Small intestine (tissue), 7 donors: ENCODE data around the gene GAL3ST2. TPM values are rescaled to one million over a fixed set of nuclear protein-coding genes. Genes with fewer than 3 reads are reported as not detected.
"Not testable (repeated sequence)": the region's sequence is repeated elsewhere in the genome, so short reads cannot be mapped to it uniquely, and the experiment has no call there.

Source experiments
- DNase-seq, 2 donors: peaks; one replicate each; pipeline versions ENCODE4 v3.0.0 to v3.0.0-alpha.2; 2013
- FAIRE-seq: peaks from 2 replicates; lab custom pipeline; 2012; peaks lifted over from hg19 to GRCh38; lab: Jason Lieb, UNC
- H3K27ac ChIP-seq, 3 donors: one replicate each; pipeline ENCODE4 v1.5.1; 2013; ENCODE audit warnings: low read length in 2 of 3, mild to moderate bottlenecking in 2 of 3, control low read depth in 1 of 3, inconsistent platforms in 1 of 3, low read depth in 1 of 3, moderate library complexity in 1 of 3
- H3K27me3 ChIP-seq, 3 donors: one replicate each; pipeline ENCODE4 v1.6.1; 2013; ENCODE audit warnings: low read length in 3 of 3, inconsistent platforms in 1 of 3; ENCODE audit not compliant: control insufficient read depth in 3 of 3, insufficient read depth in 3 of 3
- H3K36me3 ChIP-seq, 3 donors: one replicate each; pipeline ENCODE4 v1.6.1; 2013; ENCODE audit warnings: low read length in 3 of 3, inconsistent platforms in 1 of 3, low read depth in 1 of 3, mild to moderate bottlenecking in 1 of 3, moderate library complexity in 1 of 3; ENCODE audit not compliant: control insufficient read depth in 3 of 3, insufficient read depth in 2 of 3
- H3K4me1 ChIP-seq, 3 donors: one replicate each; pipeline ENCODE4 v1.6.1; 2013; ENCODE audit warnings: low read length in 2 of 3, inconsistent platforms in 1 of 3, low read depth in 1 of 3, mild to moderate bottlenecking in 1 of 3, moderate library complexity in 1 of 3; ENCODE audit not compliant: control insufficient read depth in 3 of 3, insufficient read depth in 2 of 3
- H3K4me3 ChIP-seq, 3 donors: one replicate each; pipeline ENCODE4 v1.5.1; 2013; ENCODE audit warnings: low read length in 3 of 3, control low read depth in 1 of 3, inconsistent platforms in 1 of 3, low read depth in 1 of 3, mild to moderate bottlenecking in 1 of 3, moderate library complexity in 1 of 3
- H3K9me3 ChIP-seq, 2 donors: one replicate each; pipeline ENCODE4 v1.6.1; 2013; ENCODE audit warnings: low read depth in 1 of 2, low read length in 1 of 2; ENCODE audit not compliant: control insufficient read depth in 2 of 2, insufficient read depth in 1 of 2
- WGBS, 3 donors: extraction: QIAGEN DNeasy Blood & Tissue Kit; methylation state at CpG; one replicate each; pipeline ENCODE4 v1.1.7; 2013; 5-methylcytosine and 5-hydroxymethylcytosine counted together
- polyA plus RNA-seq, 4 donors: library from polyadenylated mRNA; stranded (reverse) in 3 of 4; unstranded in 1 of 4; fragments of 200-250 nt in 3 of 4; fragments of 120-200 nt in 1 of 4; gene quantifications; one replicate each; pipeline versions ENCODE4 v1.2.1 to v1.2.3, GENCODE V29; 2013
- donor health status: healthy with polysubstance abuse.
- donor health status: control.
- donor health status: control.
- donor health status: Bipolar disorder and iron deficiency.
- donor health status: healthy.

GAL3ST2 gene
- polyA plus RNA-seq, 4 donors: 0.03 to 0.04 TPM; not detected in 2

- not testable (repeated sequence) for H3K27me3 ChIP-seq, H3K4me1 ChIP-seq, H3K4me3 ChIP-seq, DNase-seq, H3K9me3 ChIP-seq, H3K27ac ChIP-seq, FAIRE-seq
- H3K36me3 ChIP-seq: peaks cover 0 to 68% (median 3%) of the 10 kb centered on the region in 3 donors
- 95 to 98% (median 98%) methylated on average over 5 to 15 of the region's 15 CpGs for WGBS, 3 donors
Observed at GRCh38 chr2:241743008-241743407, 33.6 kb upstream of the GAL3ST2 start.

- FAIRE-seq: no peak
- Histone ChIP-seq H3K27ac (no peak overlapping the region), H3K27me3 (no peaks in the 10 kb centered on the region), H3K36me3 (peaks cover 0 to 67% (median 3%) of the 10 kb centered on the region in 3 donors), H3K9me3 (peaks cover 0 to 9% of the 10 kb centered on the region in 2 donors), H3K4me1 (no peaks in the 10 kb centered on the region), H3K4me3 (no peak overlapping the region)
- DNase-seq: no peak
- 93 to 97% (median 93%) methylated on average over 13 to 16 of the region's 16 CpGs for WGBS, 3 donors
Observed at GRCh38 chr2:241743620-241744019, 33.0 kb upstream of the GAL3ST2 start.

GRCh38 chr2:241744028-241744754, 32.4 kb upstream of the GAL3ST2 start:
- no peak for DNase-seq
- Histone ChIP-seq H3K4me3 (no peak overlapping the region), H3K4me1 (no peaks in the 10 kb centered on the region), H3K27ac (no peak overlapping the region), H3K27me3 (no peaks in the 10 kb centered on the region), H3K36me3 (peaks cover 0 to 67% (median 3%) of the 10 kb centered on the region in 3 donors), H3K9me3 (peaks cover 0 to 9% of the 10 kb centered on the region in 2 donors)
- 91 to 95% (median 93%) methylated on average over 24 of the region's 24 CpGs for WGBS, 3 donors
- no peak for FAIRE-seq

GRCh38 chr2:241745276-241745675, 31.3 kb upstream of the GAL3ST2 start:
- peaks cover 0 to 69% (median 3%) of the 10 kb centered on the region in 3 donors for H3K36me3 ChIP-seq

GRCh38 chr2:241746084-241746483, 30.5 kb upstream of the GAL3ST2 start:
- no peaks in the 10 kb centered on the region for H3K27me3 ChIP-seq
- DNase-seq (no peak), FAIRE-seq (no peak)
- WGBS, 3 donors: 96 to 99% (median 97%) methylated on average over 4 of the region's 4 CpGs
- H3K36me3 ChIP-seq: peaks cover 0 to 68% (median 3%) of the 10 kb centered on the region in 3 donors
- H3K9me3 ChIP-seq: peaks cover 0 to 9% of the 10 kb centered on the region in 2 donors
- H3K4me1 ChIP-seq: no peaks in the 10 kb centered on the region
- H3K27ac ChIP-seq: no peak overlapping the region
- no peak overlapping the region for H3K4me3 ChIP-seq

More at GRCh38 chr2:241745276-241745675, 31.3 kb upstream of the GAL3ST2 start:
- Histone ChIP-seq H3K27me3 (no peaks in the 10 kb centered on the region), H3K4me3 (no peak overlapping the region), H3K27ac (no peak overlapping the region), H3K9me3 (peaks cover 0 to 9% of the 10 kb centered on the region in 2 donors), H3K4me1 (no peaks in the 10 kb centered on the region)
- 97 to 98% (median 97%) methylated on average over 13 of the region's 13 CpGs for WGBS, 3 donors
- FAIRE-seq (no peak), DNase-seq (no peak)

GRCh38 chr2:241748468-241749256, 28.0 kb upstream of the GAL3ST2 start:
- 89 to 94% (median 91%) methylated on average over 32 of the region's 32 CpGs for WGBS, 3 donors
- Histone ChIP-seq H3K27ac (no peak overlapping the region), H3K9me3 (peaks cover 0 to 9% of the 10 kb centered on the region in 2 donors), H3K4me1 (no peaks in the 10 kb centered on the region), H3K36me3 (peaks cover 0 to 74% (median 8%) of the 10 kb centered on the region in 3 donors), H3K4me3 (no peak overlapping the region), H3K27me3 (no peaks in the 10 kb centered on the region)
- DNase-seq (no peak), FAIRE-seq (no peak)

GRCh38 chr2:241750076-241750840, 26.4 kb upstream of the GAL3ST2 start:
- H3K4me1 ChIP-seq: no peaks in the 10 kb centered on the region
- H3K9me3 ChIP-seq: peaks cover 0 to 6% of the 10 kb centered on the region in 2 donors
- 71 to 87% (median 86%) methylated on average over 19 to 22 of the region's 22 CpGs for WGBS, 3 donors
- H3K4me3 ChIP-seq: no peak overlapping the region
- H3K36me3 ChIP-seq: peaks cover 0 to 73% (median 8%) of the 10 kb centered on the region in 3 donors
- FAIRE-seq: no peak
- no peak for DNase-seq
- no peaks in the 10 kb centered on the region for H3K27me3 ChIP-seq
- H3K27ac ChIP-seq: no peak overlapping the region

- WGBS, 3 donors: 94 to 96% (median 95%) methylated on average over 15 of the region's 15 CpGs
- FAIRE-seq (no peak), DNase-seq (no peak)
- Histone ChIP-seq H3K36me3 (peaks cover 0 to 77% (median 8%) of the 10 kb centered on the region in 3 donors), H3K4me3 (no peak overlapping the region), H3K27ac (no peak overlapping the region), H3K9me3 (no peaks in the 10 kb centered on the region), H3K4me1 (no peaks in the 10 kb centered on the region), H3K27me3 (no peaks in the 10 kb centered on the region)
Observed at GRCh38 chr2:241751152-241751551, 25.5 kb upstream of the GAL3ST2 start.
